ENCODE data around the gene ACOT7.
"Not testable (repeated sequence)": the region's sequence is repeated elsewhere in the genome, so short reads cannot be mapped to it uniquely, and the experiment has no call there.

Gene ACOT7

GRCh38 chr1:6310116-6310848, 83.3 kb downstream of the ACOT7 start:
- DNase-seq (ENCODE audit: low spot score) = no peak

DNA sequence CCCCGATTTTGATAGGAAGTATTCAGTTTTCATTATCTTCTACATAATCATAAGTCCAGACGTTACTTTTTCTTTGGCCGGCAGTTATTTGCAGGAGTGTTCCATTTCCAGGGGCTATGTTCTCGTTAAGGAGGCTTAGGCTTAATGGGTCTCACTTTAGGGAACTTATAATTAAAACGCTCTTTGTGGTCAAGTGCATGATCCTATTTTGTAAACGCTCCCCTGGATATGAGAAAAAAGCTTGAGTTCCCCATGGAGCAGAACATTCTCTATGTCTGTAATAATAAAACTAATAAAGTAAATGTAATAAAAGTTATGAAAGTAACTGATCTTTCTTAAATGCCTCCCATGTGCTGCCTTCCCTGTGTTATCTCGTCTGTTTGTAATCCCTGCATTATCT, 84.0 kb downstream of the ACOT7 start:
- DNase-seq (ENCODE audit: low spot score) = no peak

DNA sequence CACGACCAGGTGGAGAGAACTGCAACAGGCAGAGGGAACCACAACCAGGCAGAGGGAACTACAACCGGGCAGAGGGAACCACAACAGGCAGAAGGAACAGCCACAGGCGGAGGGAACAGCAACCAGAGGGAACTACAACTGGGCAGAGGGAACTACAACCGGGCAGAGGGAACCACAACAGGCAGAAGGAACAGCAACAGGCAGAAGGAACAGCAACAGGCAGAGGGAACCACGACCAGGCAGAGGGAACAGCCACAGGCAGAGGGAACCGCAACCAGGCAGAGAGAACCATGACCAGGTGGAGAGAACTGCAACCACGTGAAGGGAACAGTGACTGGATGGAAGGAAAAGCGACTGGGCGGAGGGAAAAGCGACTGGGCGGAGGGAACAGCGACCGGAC, 85.1 kb downstream of the ACOT7 start:
- DNase-seq (ENCODE audit: low spot score) = no peak

- not testable (repeated sequence) for DNase-seq (ENCODE audit: low spot score)
Observed at GRCh38 chr1:6307682-6308081, 85.9 kb downstream of the ACOT7 start.

GRCh38 chr1:6307099-6307498, 86.5 kb downstream of the ACOT7 start:
- no peak for DNase-seq (ENCODE audit: low spot score)

- no peak for DNase-seq (ENCODE audit: low spot score)
Observed at GRCh38 chr1:6303397-6304012, 90.1 kb downstream of the ACOT7 start.

GRCh38 chr1:6302568-6302967, 91.0 kb downstream of the ACOT7 start:
- no peak for DNase-seq (ENCODE audit: low spot score)

DNA sequence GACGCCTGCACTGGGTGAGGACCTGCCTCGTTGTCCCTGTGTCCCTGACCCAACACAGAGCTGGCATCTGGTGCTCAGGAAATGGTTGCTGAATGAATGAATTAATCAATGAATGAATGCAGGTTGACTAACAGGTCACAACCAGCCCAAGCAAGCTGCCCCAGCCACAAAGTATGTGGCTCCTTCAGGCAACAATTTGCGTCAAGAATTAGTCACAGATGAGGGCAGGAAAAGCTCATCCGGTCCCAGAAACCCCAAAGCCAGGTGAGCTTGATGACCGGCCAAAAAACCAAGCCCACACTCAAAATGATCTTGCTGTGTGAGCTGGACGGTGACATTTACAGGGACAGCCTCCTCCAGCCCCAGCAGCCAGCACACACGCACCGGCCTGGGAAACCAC, 92.0 kb downstream of the ACOT7 start:
- no peak for DNase-seq (ENCODE audit: low spot score)

DNA sequence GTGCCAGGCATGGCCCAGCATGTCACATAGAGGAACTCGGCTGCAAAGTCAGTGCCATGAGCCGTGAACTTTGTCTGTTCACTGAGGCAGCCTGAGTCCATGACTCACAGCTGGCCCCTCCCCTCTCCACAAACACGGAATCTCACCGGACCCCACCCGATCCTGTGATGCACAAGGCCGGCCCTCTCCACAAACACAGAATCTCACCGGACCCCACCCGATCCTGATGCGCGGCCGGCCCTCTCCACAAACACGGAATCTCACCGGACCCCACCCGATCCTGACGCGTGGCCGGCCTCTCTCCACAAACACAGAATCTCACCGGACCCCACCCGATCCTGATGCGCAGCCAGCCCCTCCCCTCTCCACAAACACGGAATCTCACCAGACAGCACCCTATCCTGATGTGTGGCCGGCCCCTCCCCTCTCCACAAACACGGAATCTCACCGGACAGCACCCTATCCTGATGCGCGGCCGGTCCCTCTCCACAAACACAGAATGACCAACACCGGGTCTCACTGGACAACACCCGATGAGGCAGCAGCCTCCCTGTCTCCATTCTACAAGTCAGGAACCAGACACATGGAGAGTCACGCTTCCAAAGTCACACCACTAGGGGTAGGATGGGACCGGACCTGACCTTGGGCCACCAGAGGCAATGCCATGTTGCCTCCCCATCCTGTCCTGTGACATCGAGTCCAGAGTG, 93.1 kb downstream of the ACOT7 start:
- no peak for DNase-seq (ENCODE audit: low spot score)

- no peak for DNase-seq (ENCODE audit: low spot score)
Observed at GRCh38 chr1:6299557-6300165, 93.9 kb downstream of the ACOT7 start.

DNA sequence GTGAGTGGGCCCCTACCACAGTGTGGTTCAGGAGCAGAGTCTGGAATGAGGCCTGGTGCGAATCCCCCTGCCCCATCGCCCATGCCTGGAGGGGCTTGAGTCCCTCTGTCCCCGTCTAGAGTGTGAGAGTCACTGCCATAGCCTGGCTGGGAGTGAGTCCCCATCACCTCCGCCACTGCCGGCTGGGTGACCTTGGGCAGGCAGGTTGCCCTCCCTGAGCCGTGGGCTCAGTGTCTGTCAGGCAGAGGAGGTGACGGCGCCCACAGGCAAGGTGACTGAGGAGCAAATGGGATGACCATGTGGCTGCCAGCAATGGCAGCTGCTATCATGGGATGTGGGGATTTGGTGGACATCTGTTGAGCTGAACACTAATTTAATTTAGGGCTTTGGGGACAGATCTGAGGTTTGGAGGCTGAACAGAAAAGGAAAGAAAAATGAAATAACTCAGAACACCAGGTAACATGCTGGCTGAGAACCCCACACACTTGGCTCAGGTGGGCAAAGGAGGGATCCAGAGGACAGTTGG, 94.6 kb downstream of the ACOT7 start:
- DNase-seq (ENCODE audit: low spot score) = no peak

DNA sequence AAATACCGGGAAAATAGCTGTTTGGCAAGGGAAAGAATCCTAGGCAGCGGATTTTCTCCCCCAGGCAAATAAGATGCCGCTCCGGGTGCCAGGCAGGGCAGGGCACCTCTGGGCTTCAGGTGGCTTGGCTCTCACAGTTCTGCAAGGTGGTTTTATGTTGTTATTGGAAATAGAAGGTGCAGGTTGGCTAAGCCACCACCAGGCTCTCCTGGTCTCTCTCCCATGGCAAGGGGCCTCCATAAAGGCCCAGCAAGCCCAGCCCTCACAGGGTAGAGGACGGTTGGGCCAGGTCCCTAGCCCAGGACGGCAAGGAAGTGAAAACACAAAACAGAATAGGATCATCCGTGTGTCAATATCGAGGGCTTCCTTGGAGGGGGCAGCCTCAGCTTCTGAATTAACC, 95.0 kb downstream of the ACOT7 start:
- DNase-seq (ENCODE audit: low spot score) = no peak

DNA sequence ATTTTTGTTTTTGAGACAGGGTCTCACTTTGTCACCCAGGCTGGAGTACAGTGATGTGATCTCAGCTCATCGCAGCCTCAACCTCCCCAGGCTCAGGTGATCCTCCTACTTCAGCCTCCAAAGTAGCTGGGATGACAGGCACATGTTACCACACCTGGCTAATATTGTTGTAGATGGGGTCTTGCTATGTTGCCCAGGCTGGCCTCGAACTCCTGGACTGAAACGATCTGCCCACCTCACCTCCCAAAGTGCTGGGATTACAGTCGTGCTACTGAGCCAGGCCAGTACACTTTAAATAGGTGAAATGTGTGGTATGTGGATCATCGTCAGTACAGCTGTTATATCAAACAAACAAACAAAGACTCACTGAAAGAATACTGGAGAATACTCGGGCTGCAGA, 97.7 kb downstream of the ACOT7 start:
- no peak for DNase-seq (ENCODE audit: low spot score)

GRCh38 chr1:6294890-6295556, 98.5 kb downstream of the ACOT7 start:
- no peak for DNase-seq (ENCODE audit: low spot score)

DNA sequence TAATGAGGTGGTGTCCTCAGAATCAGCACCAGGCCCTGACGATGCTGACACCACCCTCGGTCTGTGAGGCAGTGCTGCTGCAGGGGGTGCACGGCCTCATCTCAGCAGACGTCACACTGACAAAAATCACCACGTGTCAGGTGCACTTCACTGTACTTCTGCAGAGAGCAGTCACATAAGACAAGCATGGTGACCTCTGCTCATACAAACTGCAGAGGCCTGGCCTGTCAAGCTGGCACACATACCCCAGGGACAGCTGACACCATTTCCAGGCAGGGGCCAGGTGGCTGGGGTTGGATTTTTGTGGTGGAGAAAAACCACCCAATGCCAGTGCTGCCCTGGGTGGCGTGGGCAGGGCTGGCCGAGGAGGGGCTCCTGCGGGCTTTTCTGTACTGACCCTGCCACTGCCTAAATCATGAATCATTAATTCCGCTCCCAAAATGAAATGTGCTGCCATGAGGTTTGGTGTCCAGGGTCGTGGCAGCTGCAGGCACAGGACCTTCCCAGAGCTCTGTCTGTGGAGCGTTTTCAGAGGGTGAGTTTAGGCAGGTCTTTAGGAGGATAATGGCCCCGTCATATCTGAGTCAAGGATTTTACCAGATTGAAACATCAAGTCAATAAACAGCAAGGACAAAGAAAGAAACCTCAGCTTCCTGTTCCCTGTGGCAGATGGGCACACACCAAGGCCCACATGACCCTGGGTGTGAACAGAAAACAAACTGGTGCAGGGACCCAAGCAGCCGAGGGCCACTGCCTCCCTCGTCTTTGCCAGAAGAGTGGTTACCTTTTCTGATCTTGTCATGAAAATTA, 99.3 kb downstream of the ACOT7 start:
- DNase-seq (ENCODE audit: low spot score) = no peak

GRCh38 chr1:6292102-6292501, 101.5 kb downstream of the ACOT7 start:
- no peak for DNase-seq (ENCODE audit: low spot score)

- DNase-seq (ENCODE audit: low spot score) = no peak
Observed at GRCh38 chr1:6288665-6289064, 104.9 kb downstream of the ACOT7 start.

DNA sequence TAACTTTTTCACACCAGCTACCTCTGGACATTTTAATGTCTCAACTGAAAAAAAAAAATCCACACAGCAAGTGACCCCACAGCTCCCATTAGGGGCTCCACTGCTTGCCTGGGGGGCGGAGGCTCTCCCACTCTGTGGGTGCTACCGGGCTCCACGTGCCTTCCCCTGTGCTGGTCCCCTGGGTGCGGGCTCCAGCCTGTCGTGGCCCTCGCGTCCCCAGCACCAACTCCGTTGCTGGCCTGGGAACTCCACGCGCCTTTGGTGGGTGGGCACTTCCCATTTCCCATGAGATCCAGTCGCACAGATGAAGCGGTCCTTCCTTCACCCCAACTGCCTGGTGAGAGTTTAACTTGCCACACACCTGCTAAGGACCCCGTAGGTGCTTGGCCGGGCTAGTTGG, 105.5 kb downstream of the ACOT7 start:
- no peak for DNase-seq (ENCODE audit: low spot score)

DNA sequence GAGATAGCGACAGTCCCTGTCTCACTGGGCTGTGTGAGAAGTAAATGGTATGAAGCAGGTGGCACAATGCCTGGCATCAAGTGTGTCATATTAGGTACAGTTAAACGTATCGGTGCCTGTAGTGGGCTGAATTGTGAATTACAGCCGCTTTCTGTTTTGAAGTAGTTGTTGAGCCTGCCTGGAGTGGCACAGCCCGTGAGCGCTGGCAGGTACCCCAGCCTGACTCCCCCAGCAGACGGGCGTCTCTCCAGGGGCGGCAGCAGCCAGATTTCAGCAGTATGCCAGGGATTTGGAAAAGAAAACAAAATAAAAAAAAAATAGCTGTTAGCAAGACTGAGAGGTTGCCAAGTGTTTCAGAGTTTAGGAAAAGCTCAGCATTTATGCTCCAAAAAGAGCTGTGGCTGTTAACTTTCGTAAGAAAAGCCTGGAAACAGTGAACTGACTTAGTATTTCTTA, 106.1 kb downstream of the ACOT7 start:
- no peak for DNase-seq (ENCODE audit: low spot score)

DNA sequence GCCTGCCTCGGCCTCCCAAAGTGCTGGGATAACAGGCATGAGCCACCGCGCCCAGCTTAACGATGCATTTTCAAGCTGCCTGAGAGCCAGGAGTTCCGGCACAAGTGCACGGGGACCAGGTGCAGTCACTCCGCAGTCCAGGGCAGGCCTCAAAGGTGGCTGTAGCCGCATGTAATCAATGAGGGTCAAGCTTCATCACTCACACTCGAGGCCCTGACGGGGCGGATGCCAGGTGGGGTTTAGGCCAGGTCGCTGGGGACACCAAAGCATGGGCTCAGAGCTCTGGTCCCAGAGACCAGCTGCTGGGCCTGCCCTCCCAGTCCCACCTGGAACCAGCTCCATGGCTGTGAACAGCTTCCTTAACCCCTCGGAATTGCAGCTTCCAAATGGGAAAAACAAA, 106.5 kb downstream of the ACOT7 start:
- DNase-seq (ENCODE audit: low spot score) = no peak

- DNase-seq (ENCODE audit: low spot score) = no peak
Observed at GRCh38 chr1:6286266-6286665, 107.3 kb downstream of the ACOT7 start.
